Right lobe of liver (tissue), 6 donors: ENCODE measurements around the gene IER3IP1. TPM values are rescaled to one million over a fixed set of nuclear protein-coding genes. Genes with fewer than 3 reads are reported as not detected.

Source experiments
- ATAC-seq, 4 donors: fragments of 200-7000 bp; cut with Tn5 transposase; one replicate each; pipeline ENCODE4 v1.9.1; 2020; ENCODE audit warnings: mild to moderate bottlenecking in 4 of 4, moderate library complexity in 4 of 4
- DNase-seq, 3 donors: peaks; one replicate each; pipeline ENCODE4 v3.0.0-alpha.2; 2020
- H3K27ac ChIP-seq, 3 donors: fragments of 200-600 bp; one replicate each; pipeline ENCODE4 v1.8.0; 2022
- H3K27me3 ChIP-seq, 2 donors: fragments of 200-600 bp; one replicate each; pipeline ENCODE4 v1.8.0; 2022
- H3K36me3 ChIP-seq, 4 donors: fragments of 200-600 bp; sonication (generic) in 1 of 4; one replicate each; pipeline versions ENCODE4 v1.5.1 to v1.8.0; 2017 to 2022; ENCODE audit warnings: control low read depth in 1 of 4
- H3K4me1 ChIP-seq, 4 donors: fragments of 200-600 bp; sonication (generic) in 1 of 4; one replicate each; pipeline versions ENCODE4 v1.5.1 to v1.8.0; 2017 to 2022; ENCODE audit warnings: control low read depth in 1 of 4
- H3K4me3 ChIP-seq, 3 donors: fragments of 200-600 bp; one replicate each; pipeline ENCODE4 v1.8.0; 2022
- H3K9me3 ChIP-seq, 4 donors: fragments of 200-600 bp; sonication (generic) in 1 of 4; one replicate each; pipeline versions ENCODE4 v1.5.1 to v1.8.0; 2017 to 2022; ENCODE audit warnings: control low read depth in 1 of 4
- POLR2A ChIP-seq: fragments of 450-650 bp; IDR thresholded peaks from one replicate; pipeline ENCODE4 v1.6.1; 2017; ENCODE audit warnings: antibody characterized with exemption, mild to moderate bottlenecking
- WGBS: methylation state at CpG from one replicate; pipeline ENCODE4 v1.1.6; 2018; ENCODE audit warnings: low coverage, low lambda C conversion rate; ENCODE audit not compliant: insufficient coverage; ENCODE audit errors: missing lambda C conversion rate; 5-methylcytosine and 5-hydroxymethylcytosine counted together
- intact Hi-C, 2 donors: fragments of 100-400 bp; cut with DNase I; formaldehyde crosslinking; loops; one replicate each; pipeline versions ENCODE4 v1.11.2 to v1.14.1; 2022
- small RNA-seq, 2 experiments: library from RNA; depleted of rRNA; stranded (forward); fragments of <200 nt; gene quantifications; one replicate each; pipeline ENCODE3, GENCODE V24; 2016
- total RNA-seq, 6 experiments: library from RNA; depleted of rRNA in 2 of 6; stranded (reverse); fragments of >200 nt in 2 of 6; fragmentation: NEBNext Ultra II Directional in 3 of 6; extraction: Animal tissue kit (Norgen Biotek cat#: 25700) in 3 of 6; gene quantifications; one replicate each; pipeline versions ENCODE4 v1.1.0 to v1.2.4, GENCODE V29; 2016 to 2023
- TF ChIP-seq, protein P1 (sequence below), 4 donors: fragments of 200-600 bp in 3 of 4; fragments of 450-650 bp in 1 of 4; IDR thresholded peaks; one replicate each; pipeline versions ENCODE4 v1.5.1 to v1.8.0; 2016 to 2022; ENCODE audit warnings: antibody characterized with exemption in 4 of 4, mild to moderate bottlenecking in 2 of 4
- donor health status: DM: no; HTN: yes; CAD: no.
- donor health status: DM: no; HTN: no; CAD: no.
- donor health status: DM: no; HTN: no; CAD: no.
- donor health status: DM: no; HTN: yes; CAD: no.
- donor health status: DM: no; HTN: yes; CAD: no.

IER3IP1 gene
- total RNA-seq, 6 experiments from 2014 or later: 4.4 to 9.7 (median 6.9) TPM

DNA sequence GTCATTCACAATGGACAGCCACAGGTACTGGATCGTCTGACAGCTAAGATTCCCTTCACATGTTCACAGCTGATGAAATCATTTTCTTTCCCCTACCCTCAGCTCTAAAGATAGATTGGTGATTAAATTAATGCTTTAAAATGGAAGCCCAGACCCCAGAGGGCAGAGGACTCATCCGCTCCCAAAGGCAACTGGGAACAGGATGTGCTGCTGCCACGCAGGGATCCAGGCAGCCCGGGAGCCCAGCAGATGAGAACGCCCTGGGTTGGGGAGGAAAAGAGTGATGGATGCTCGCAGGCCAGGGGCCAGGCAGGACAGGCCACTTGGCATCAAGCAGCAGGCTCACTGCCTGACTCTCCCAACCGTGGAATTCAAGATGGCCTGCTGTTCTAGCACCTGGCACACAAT is 67.2 kb downstream of the IER3IP1 start:
- Histone ChIP-seq H3K27me3 (no peaks in the 10 kb centered on the region), H3K36me3 (peaks cover 0 to 36% (median 7%) of the 10 kb centered on the region in 4 donors), H3K27ac (no peak overlapping the region), H3K4me1 (no peaks in the 10 kb centered on the region), H3K9me3 (no peaks in the 10 kb centered on the region), H3K4me3 (no peak overlapping the region)
- no peak for DNase-seq
- WGBS: 90% methylated on average over 5 of the region's 7 CpGs
- TF ChIP-seq, protein P1, sequence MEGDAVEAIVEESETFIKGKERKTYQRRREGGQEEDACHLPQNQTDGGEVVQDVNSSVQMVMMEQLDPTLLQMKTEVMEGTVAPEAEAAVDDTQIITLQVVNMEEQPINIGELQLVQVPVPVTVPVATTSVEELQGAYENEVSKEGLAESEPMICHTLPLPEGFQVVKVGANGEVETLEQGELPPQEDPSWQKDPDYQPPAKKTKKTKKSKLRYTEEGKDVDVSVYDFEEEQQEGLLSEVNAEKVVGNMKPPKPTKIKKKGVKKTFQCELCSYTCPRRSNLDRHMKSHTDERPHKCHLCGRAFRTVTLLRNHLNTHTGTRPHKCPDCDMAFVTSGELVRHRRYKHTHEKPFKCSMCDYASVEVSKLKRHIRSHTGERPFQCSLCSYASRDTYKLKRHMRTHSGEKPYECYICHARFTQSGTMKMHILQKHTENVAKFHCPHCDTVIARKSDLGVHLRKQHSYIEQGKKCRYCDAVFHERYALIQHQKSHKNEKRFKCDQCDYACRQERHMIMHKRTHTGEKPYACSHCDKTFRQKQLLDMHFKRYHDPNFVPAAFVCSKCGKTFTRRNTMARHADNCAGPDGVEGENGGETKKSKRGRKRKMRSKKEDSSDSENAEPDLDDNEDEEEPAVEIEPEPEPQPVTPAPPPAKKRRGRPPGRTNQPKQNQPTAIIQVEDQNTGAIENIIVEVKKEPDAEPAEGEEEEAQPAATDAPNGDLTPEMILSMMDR (IDR thresholded peaks at IDR 0.05): no peak
- no peak for TF ChIP-seq POLR2A
- ATAC-seq: no peak
- intact Hi-C loops: loop anchor here in 1 of 2 donors (10.0 kb wide), 1 partner anchor 646 kb away; no protein-coding TSS in a partner anchor

DNA sequence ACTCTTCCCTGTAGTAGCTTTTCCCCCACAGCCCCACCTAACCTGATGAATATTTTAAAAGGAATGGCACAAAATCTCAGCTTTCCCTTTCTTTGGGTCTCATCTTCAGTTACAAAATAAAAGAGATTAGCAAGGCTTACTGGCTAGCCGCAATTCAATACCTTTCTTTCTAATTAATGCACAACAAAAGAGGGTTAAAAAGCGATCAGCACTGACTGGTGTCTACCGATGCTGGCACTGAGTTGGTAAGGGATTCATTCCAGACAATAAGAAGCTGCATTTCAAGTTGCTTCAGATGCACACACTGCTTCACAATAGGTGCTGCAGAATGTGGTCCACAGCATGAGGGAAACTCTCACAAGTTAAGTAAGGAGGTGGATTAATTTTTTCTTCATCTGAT is 67.8 kb downstream of the IER3IP1 start:
- H3K27me3 ChIP-seq: no peaks in the 10 kb centered on the region
- no peak for ATAC-seq
- H3K27ac ChIP-seq: no peak overlapping the region
- H3K4me1 ChIP-seq: no peaks in the 10 kb centered on the region
- DNase-seq: no peak
- H3K4me3 ChIP-seq: no peak overlapping the region
- no peaks in the 10 kb centered on the region for H3K9me3 ChIP-seq
- WGBS: 88% methylated on average over 3 of the region's 3 CpGs
- intact Hi-C loops: loop anchor here in 1 of 2 donors (10.0 kb wide), 1 partner anchor 646 kb away; no protein-coding TSS in a partner anchor
- TF ChIP-seq, protein P1 (IDR thresholded peaks at IDR 0.05): no peak
- TF ChIP-seq POLR2A: no peak
- H3K36me3 ChIP-seq: peaks cover 0 to 36% (median 7%) of the 10 kb centered on the region in 4 donors

Small RNAs within 50 kb of the gene (small RNA-seq; reads per million reads assigned to genes)
- gene AC012254.4: 0 reads per million in 2 experiments

Other genes with a start within 250 kb of the IER3IP1 start
- gene ELOA2, start 140.7 kb downstream of the IER3IP1 start, total RNA-seq: not detected
- gene HDHD2, start 25.9 kb downstream of the IER3IP1 start, total RNA-seq: 10 to 100 TPM; 17.2 to 34.6 (median 22.3) TPM
- gene SKOR2, start 75.3 kb upstream of the IER3IP1 start, total RNA-seq: not detected